ENCODE data around the gene PDCD1. TPM values are rescaled to one million over a fixed set of nuclear protein-coding genes. Genes with fewer than 3 reads are reported as not detected.

Gene PDCD1
- total RNA-seq, 1 donor, result not detected

- Histone ChIP-seq H3K9me3 (ENCODE audit: low read depth, low read length) (no peaks in the 10 kb centered on the region), H3K36me3 (ENCODE audit: insufficient read depth, low read length) (no peaks in the 10 kb centered on the region), H3K4me2 (ENCODE audit: insufficient read depth, low read length) (no peak overlapping the region), H2AFZ (ENCODE audit: low read length) (no peak overlapping the region), H4K20me1 (ENCODE audit: insufficient read depth, low read length) (no peaks in the 10 kb centered on the region), H3K4me1 (ENCODE audit: insufficient read depth, low read length) (no peaks in the 10 kb centered on the region), H3K79me2 (ENCODE audit: insufficient read depth, low read length) (no peaks in the 10 kb centered on the region), H3K27ac (ENCODE audit: low read depth, low read length) (no peak overlapping the region), H3K4me3 (ENCODE audit: insufficient read depth, low read length) (no peak overlapping the region), H3K27me3 (ENCODE audit: insufficient read depth, low read length) (no peaks in the 10 kb centered on the region)
- no peak for TF ChIP-seq CTCF (IDR thresholded peaks at IDR 0.05; ENCODE audit: extremely low read depth, low read depth, low read length)
- DNase-seq (ENCODE audit: insufficient read length, low spot score, missing footprints), result peak; percentile 88
Measured at GRCh38 chr2:241816431-241817121, 42.1 kb downstream of the PDCD1 start.

- H3K4me1 ChIP-seq (ENCODE audit: insufficient read depth, low read length), result no peaks in the 10 kb centered on the region
- no peaks in the 10 kb centered on the region for H3K9me3 ChIP-seq (ENCODE audit: low read depth, low read length)
- peak; percentile 80 for DNase-seq (ENCODE audit: insufficient read length, low spot score, missing footprints)
- TF ChIP-seq CTCF (IDR thresholded peaks at IDR 0.05; ENCODE audit: extremely low read depth, low read depth, low read length), result no peak
- H2AFZ ChIP-seq (ENCODE audit: low read length), result no peak overlapping the region
- no peaks in the 10 kb centered on the region for H3K27me3 ChIP-seq (ENCODE audit: insufficient read depth, low read length)
- no peak overlapping the region for H3K27ac ChIP-seq (ENCODE audit: low read depth, low read length)
- H3K4me2 ChIP-seq (ENCODE audit: insufficient read depth, low read length), result no peak overlapping the region
- H3K4me3 ChIP-seq (ENCODE audit: insufficient read depth, low read length), result no peak overlapping the region
- H3K79me2 ChIP-seq (ENCODE audit: insufficient read depth, low read length), result no peaks in the 10 kb centered on the region
- H3K36me3 ChIP-seq (ENCODE audit: insufficient read depth, low read length), result no peaks in the 10 kb centered on the region
- no peaks in the 10 kb centered on the region for H4K20me1 ChIP-seq (ENCODE audit: insufficient read depth, low read length)
Measured at GRCh38 chr2:241815477-241816430, 42.9 kb downstream of the PDCD1 start.

DNA sequence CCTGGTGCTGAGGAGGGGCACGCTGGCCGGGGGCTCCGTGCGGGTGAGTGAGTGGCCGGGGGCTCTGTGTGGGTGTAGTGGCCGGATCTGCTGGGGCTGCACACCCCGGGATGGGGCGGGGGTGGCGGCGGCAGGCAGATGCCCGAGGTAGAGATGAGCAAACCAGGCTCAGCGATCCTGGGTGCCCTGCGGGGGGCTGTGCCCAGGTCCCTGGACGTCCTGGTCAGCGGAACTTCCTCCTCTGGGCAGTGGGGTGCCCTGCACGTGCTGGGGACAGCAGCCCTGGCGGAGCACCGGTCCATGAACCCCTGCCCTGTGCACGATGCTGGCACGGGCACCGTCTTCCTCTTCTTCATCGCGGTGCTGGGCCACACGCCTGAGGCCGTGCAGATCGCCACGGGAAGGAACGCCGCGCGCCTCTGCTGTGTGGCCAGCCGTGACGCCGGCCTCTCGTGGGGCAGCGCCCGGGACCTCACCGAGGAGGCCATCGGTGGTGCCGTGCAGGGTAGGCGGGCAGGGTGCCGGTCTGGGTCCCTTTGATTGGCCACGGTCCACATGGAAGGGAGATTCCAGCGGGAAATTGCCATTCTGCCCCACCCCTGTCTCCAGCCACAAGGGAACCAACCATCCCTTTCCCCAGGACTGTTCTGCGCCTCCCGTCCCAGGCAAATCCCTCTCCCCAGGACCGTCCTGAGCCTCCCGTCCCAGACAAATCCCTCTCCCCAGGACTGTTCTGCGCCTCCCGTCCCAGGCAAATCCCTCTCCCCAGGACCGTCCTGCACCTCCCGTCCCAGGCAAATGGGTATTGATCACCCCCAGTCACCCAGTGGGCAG, 43.8 kb downstream of the PDCD1 start:
- Histone ChIP-seq H3K4me1 (ENCODE audit: insufficient read depth, low read length) (no peaks in the 10 kb centered on the region), H3K27ac (ENCODE audit: low read depth, low read length) (no peak overlapping the region), H3K36me3 (ENCODE audit: insufficient read depth, low read length) (no peaks in the 10 kb centered on the region), H3K9me3 (ENCODE audit: low read depth, low read length) (no peaks in the 10 kb centered on the region), H3K27me3 (ENCODE audit: insufficient read depth, low read length) (no peaks in the 10 kb centered on the region), H3K79me2 (ENCODE audit: insufficient read depth, low read length) (no peaks in the 10 kb centered on the region), H2AFZ (ENCODE audit: low read length) (no peak overlapping the region), H3K4me3 (ENCODE audit: insufficient read depth, low read length) (no peak overlapping the region), H4K20me1 (ENCODE audit: insufficient read depth, low read length) (no peaks in the 10 kb centered on the region), H3K4me2 (ENCODE audit: insufficient read depth, low read length) (no peak overlapping the region)
- no peak for TF ChIP-seq CTCF (IDR thresholded peaks at IDR 0.05; ENCODE audit: extremely low read depth, low read depth, low read length)
- peak; percentile 81 for DNase-seq (ENCODE audit: insufficient read length, low spot score, missing footprints)
